Activated CD4-positive, CD25-positive, alpha-beta regulatory T cell (primary cell): ENCODE measurements around the gene CLTC.
A peak's percentile ranks its signal among the peaks of the same experiment; 100 is the strongest.

Experiments used
- DNase-seq, 4 experiments: peaks; one replicate each; lab custom pipeline; 2025; lab: John Stamatoyannopoulos, UW

CLTC gene

GRCh38 chr17:59683283-59683682 lies 63.6 kb downstream of the CLTC start:
- no peak for DNase-seq

- DNase-seq: no peak
Measured at GRCh38 chr17:59684967-59685366, 65.3 kb downstream of the CLTC start.

- DNase-seq: no peak
Measured at GRCh38 chr17:59688008-59688407, 68.3 kb downstream of the CLTC start.

- DNase-seq: no peak
Measured at GRCh38 chr17:59688496-59688895, 68.8 kb downstream of the CLTC start.

GRCh38 chr17:59693582-59693981 lies 73.9 kb downstream of the CLTC start:
- no peak for DNase-seq

- DNase-seq: no peak
Measured at GRCh38 chr17:59694344-59694743, 74.6 kb downstream of the CLTC start.

GRCh38 chr17:59695945-59696681 lies 76.4 kb downstream of the CLTC start:
- DNase-seq: no peak

GRCh38 chr17:59696682-59697277 lies 77.1 kb downstream of the CLTC start:
- DNase-seq: no peak

GRCh38 chr17:59698143-59698542 lies 78.4 kb downstream of the CLTC start:
- no peak for DNase-seq

GRCh38 chr17:59699218-59699617 lies 79.5 kb downstream of the CLTC start:
- DNase-seq: no peak

GRCh38 chr17:59699786-59700185 lies 80.1 kb downstream of the CLTC start:
- no peak for DNase-seq

GRCh38 chr17:59702304-59702703 lies 82.6 kb downstream of the CLTC start:
- DNase-seq: no peak

GRCh38 chr17:59707149-59707970 lies 87.7 kb downstream of the CLTC start, which contains the start of the genes PTRH2 and VMP1:
TSS of gene PTRH2 (minus strand) at chr17:59707430. CDS start at chr17:59697978, 9,452 bp downstream.
TSS of gene VMP1 (plus strand) at chr17:59707654. CDS start at chr17:59731447, 23,793 bp downstream.
- DNase-seq: peak; percentile 69 to 83 (median 73)

GRCh38 chr17:59707971-59708430 lies 88.3 kb downstream of the CLTC start:
- no peak for DNase-seq

- DNase-seq: no peak
Measured at GRCh38 chr17:59711936-59712335, 92.2 kb downstream of the CLTC start.

GRCh38 chr17:59712862-59713261 lies 93.2 kb downstream of the CLTC start:
- no peak for DNase-seq

GRCh38 chr17:59714255-59714654 lies 94.6 kb downstream of the CLTC start:
- DNase-seq: no peak

GRCh38 chr17:59716427-59716826 lies 96.7 kb downstream of the CLTC start:
- DNase-seq: no peak

GRCh38 chr17:59719526-59719925 lies 99.8 kb downstream of the CLTC start:
- no peak for DNase-seq

GRCh38 chr17:59722623-59723022 lies 102.9 kb downstream of the CLTC start:
- DNase-seq: no peak

GRCh38 chr17:59723041-59723440 lies 103.3 kb downstream of the CLTC start:
- DNase-seq: no peak

- DNase-seq: no peak
Measured at GRCh38 chr17:59723607-59724006, 103.9 kb downstream of the CLTC start.

GRCh38 chr17:59725691-59726090 lies 106.0 kb downstream of the CLTC start:
- no peak for DNase-seq
